Stimulated activated CD4-positive, alpha-beta T cell treated with anti-CD3 and anti-CD28 coated beads, Interleukin-1b, Interleukin-23, amount 100 ng/mL, for 48 hours (primary cell): ENCODE measurements around the gene ATAD3A.
"Not testable (repeated sequence)": the region's sequence is repeated elsewhere in the genome, so short reads cannot be mapped to it uniquely, and the experiment has no call there.

Source experiments
- DNase-seq: peaks from one replicate; pipeline ENCODE4 v3.0.0-alpha.2; 2020

Gene ATAD3A

DNA sequence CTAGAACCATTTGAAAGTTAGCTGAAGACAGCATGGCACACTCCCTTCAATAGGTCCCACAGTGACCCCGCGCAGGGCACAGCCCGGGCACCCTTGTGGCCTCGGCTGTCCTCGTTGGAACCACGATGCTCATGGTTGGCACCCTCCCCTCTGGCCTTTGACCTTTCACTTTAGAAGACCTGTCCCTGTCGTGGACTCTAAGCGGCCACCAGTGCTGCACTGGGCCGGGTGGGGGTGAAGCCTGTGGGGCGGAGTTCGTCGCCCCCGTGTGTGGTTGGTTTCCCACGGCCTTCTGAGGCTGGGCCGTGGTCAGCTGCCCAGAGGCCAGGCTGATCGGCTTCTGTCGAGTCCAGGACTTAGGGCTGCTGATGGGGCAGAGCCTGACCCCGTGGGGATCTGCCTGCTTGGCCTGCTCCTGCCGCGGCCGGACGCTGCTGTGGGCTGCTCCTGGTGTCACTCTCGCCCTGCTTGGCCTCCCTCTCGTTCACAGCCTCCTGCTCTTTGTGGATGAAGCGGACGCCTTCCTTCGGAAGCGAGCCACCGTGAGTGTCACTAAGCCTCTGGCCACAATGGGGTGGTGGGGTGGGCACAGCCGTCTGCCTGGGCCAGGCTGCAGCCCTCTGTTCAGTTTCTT is 12.9 kb downstream of the ATAD3A start:
- DNase-seq, result not testable (repeated sequence)

DNA sequence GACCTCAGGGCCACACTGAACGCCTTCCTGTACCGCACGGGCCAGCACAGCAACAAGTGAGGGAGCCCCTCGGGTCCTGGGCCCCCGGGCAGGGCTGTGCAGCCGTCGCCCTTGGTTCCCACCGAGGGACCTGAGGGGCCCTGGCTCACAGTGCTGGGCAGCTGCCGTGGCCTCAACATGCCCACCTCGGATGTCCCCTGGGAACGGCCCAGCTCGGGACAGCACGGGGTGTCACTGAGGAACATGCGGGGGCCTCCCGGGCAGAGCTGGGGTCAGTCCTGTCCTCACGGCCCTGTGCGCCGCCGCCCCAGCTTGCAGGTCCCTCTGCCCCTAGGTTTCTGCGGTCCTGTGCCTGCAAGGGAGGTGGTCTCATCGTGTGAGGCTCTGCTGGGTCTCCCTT is 14.5 kb downstream of the ATAD3A start:
- DNase-seq, result not testable (repeated sequence)

DNA sequence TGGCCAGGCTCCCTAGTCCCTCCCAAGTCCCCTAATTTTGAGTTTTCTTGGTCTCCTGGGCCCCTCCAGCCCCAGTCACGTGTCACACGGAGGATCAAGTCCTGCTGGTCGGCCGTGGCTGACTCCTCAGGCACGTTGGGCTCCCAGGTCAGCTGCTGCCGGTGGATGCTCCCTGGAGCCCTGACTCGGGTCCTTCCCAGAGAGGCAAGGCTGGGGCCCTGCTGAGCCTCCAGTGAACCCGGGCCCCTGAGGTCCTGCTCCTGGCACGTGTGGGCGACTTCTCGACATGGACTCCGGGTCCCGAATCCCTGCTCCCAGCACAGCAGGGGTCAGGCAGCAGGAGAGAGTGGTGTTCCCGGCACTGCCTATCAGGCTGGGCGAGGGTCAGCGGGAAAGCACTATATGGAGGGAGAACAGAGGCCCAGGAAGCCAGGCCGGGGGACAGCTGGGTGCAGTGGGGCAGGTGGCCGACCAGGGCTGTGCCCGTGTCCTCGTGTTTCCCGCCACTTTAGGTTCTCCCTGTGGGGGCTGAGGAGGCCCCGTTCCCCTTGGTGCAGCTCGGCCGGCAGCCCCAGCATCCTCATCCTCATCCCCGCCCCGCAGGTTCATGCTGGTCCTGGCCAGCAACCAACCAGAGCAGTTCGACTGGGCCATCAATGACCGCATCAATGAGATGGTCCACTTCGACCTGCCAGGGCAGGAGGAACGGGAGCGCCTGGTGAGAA is 15.3 kb downstream of the ATAD3A start:
- no peak for DNase-seq

DNA sequence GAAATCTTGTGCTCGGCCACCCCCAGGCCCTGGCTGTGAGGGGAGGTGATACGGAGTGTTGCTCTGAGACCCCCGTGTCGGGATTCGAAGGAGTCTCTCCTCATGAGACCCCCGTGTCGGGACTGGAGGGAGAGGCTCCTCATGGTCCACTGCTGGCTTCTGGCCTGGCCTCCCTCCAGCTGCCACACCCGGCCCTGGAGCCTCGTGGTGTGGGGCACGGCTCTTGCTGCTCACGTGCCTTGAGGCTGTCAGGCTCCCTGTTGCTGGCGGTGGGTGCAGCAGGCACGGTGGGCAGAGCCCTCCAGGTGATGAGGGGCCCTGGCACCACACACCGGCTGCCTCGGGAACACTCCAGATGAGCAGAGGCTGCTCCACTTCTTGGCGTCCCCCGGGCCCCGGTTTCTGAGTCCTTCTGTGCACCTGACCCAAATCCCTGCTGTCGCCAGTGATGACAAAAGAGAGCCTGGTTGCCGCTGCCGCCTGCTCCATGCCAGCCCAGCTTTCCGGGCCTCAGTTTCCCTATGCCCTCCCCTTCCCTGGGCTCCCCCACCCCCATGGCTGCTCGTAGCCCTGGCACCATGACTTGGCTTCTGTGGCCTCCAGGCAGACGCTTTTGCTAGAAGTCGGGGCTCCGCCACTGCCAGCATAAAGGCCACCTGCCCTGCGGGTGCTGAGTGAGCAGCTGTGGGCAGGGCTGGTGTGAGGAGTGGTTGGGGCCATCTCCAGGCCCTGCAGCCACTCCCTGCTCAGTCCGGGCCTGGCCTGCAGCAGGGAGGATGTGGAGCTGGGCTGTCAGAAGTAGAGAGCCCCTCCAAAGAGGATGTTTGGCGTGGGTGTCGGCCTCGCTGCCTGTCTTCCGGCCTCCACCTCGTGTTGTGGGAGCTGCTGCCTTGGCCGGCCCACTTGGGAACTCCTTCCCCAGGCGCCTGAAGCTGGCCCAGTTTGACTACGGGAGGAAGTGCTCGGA is 16.6 kb downstream of the ATAD3A start:
- no peak for DNase-seq

DNA sequence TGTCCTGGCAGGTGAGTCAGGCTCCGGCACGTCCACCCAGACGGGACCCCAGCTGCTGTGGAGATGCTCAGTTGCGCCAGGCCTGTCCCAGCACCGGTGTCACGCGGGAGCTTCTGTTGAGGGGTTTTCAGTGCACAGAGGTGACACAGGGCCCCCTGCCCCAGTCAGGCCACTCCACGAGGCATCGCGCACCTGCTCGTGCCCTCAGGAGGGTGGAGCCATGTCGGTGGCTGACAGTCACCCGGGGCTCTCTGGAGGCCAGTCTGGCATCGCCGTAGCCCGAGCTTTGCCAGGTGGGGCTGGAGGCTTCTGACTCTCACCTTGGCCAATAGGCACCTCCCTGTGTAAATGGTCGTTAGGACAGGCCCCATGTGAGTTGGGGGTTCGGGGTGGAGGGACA is 17.4 kb downstream of the ATAD3A start:
- no peak for DNase-seq

DNA sequence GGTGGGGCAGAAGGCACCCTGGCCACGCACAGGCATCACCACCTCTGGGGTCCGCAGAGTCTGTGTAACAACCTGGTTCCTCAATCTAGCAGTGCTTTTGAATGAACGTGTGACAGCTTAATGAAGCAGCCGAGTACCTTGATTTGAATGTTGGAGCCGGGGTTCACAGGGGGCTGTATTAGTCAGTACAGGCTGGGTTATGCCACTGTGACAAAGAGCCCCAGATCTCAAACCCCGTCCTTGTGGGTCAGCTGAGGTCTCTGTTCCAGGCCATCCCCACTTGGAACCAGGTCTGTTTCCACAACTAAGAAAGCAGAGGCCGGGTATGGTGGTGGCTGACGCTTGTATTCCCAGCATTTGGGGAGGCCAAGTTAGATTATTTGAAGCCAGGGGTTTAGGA is 18.0 kb downstream of the ATAD3A start:
- no peak for DNase-seq

DNA sequence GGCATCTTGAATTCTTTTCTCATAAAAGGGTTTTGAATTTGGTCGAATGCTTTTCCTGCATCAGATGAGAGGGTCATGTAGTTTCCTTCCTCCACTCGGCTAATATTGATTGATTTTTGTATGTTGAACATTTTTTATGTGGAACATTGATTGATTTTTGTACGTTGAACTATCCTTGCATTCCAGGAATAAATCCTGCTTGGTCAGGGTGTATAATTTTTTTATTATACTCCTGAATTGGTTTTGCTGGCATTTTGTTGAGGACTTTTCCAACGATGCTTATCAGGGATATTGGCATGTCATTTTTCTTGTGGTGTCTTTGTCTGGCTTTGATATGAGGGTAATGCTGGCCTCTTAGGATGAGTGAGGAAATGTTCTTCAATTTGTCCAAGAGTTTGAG is 20.0 kb downstream of the ATAD3A start:
- no peak for DNase-seq

DNA sequence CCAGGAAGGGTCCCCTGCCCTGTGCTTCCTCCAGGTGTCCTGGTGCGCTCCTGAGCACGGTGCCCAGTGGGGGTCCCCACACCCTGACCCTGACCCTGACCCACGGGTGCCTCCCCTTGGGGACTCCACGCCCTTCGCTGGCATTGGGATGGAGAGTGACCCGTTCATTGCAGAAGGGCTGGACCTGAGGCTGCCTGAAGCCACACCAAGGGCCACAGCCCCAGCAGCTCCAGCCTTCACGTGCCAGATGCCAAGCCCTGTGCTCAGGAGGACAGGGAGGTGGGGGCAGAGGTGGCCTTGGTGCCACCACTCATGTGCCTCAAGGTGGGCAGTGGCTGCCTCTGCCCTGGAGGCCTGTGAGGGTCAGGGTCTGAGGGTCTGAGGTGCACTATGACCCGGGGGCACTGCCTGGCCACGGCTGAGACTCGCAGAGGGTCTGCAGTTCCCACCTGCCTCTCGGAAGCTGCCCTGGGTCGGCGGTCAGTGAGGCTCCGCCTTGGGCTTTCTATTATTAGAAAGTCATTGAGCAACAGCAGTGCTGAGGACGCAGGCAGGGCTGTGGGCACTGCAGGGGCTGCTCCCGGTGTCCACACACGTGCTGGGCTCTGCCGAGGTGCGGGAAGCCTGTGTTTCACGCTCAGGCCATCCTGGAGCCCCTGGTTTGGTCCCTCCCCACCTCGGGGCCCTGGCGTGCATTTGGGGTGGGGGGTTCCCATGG is 21.4 kb downstream of the ATAD3A start:
- DNase-seq, result not testable (repeated sequence)

DNA sequence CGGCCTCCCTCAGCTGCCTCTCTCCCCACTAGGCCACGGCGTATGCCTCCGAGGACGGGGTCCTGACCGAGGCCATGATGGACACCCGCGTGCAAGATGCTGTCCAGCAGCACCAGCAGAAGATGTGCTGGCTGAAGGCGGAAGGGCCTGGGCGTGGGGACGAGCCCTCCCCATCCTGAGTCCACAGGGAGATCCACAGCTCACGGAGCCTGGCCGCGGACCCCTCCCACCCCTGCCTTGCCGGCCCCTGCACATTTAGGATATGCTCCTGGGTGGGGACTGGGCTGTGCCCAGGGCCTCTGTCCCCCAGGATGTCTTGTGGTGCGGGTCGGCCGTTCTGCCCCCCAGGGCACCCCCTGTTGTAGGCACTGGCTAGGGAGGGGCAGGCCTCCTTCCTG is 21.9 kb downstream of the ATAD3A start:
- DNase-seq, result not testable (repeated sequence)

DNA sequence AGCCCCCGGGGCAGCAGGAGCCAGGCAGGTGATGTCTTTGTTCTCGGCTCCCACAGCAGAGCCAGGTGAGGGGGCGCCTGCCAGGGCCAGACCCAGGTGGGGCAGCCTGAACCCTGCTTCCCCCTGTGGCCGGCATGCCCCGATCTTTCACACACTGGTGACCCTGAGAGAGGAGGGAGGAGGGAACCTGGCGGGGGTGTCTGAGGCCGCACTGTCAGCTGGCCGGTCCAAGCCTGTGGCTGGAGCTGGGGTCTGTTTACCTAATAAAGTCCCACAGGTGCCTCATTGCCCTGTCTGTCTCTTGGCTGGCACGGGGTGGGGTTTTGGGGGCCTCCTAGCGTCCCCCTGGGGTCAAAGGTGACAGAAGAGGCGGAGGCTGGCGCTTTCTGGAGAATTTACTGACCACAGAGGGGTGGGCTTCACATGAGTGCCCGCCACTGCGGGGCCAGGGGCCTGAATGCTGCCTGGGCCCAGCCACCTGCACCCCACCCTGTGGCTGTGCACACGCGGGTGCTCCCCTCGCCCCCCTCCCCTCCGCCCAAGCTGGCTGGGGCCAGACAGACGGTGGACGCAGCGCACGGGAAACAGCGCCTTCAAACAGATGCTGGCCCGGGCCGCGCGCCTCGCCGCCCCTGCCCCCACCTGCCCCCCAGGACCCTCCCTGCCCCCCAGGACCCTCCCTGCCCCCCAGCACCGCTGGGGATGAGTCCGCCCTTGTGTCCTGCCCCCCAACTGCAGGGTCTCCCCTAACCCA is 22.6 kb downstream of the ATAD3A start:
- no peak for DNase-seq

DNA sequence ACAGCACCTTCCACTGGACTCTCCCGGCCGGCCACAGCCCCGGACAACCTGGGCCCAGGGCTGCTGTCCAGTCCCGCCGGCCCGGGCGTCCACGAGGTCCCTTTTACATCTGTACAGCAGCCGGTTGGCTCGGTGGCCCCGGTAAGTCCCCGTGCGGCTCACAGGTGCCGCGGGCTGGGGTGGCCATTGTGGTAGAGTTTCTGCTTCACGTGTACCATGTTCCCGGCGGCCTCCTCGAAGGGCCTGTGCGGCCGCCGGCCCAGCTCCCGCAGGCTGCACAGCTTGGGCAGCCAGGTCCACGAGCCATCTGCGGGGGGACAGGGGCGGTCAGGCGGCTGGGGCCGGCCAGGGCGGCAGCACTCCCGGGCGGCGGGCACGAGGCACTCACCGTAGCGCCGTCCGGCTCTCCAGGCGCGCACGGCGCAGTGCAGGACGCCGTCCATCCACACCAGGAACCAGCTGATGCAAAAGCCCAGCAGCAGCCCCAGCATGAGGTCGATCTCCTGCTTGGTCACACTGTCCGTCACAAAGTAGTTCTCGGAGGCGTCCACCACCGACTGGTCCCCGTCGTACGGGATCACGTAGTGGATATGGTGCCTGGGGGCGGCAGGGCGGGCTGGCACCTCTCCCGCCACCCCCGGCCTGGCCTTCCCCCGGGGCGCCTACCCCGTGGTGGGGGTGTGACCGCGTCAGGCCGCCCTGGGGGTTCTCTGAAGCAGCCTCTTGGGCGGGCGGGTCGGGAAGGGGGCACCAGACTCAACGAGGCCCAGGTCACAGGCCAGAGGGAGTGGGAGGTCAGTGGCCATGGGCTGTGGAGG is 23.4 kb downstream of the ATAD3A start:
- no peak for DNase-seq

DNA sequence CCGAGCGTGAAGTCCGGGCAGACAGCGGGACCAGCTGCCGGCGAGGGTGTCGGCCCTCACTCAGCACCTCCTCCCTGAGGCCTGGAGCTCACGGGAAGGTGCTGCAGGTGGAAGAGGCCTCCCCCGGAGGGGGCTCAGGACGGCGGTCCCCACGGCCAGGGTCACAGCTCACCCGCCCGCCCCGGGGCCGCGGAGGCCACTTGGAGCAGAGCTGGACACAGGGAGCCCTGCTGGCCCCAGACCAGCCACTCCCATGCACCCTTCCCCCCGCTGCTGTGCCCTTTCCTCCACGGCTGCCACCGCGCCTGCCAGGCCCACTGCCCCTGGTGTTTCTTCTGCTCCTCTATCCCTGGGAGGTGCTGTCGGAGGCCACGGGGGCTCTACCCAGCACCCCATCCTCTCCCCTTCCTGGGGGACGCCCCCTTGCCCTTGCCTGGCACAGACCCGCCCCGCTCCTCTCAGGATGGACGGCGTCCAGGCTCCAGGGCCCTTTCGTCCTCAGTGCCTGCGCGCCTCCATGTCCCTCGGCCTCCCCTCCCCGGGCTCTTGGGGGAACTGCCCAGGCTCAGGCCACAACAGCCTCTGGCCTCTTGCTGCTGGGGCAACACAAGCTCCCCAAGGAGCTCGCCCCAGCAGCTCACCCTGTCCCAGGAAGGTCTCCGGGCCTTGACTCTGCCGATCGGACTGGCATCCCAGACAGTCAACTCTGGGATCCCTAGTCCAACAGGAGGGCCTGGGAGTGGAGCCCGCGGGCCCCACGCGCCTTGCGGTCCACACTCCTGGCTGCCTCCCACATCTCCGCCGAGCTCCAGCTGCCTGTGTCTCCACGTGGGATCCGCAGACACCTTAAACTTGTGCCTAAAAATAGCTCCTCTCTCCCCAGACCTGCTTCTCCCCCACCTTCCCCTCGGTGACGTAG is 24.3 kb downstream of the ATAD3A start:
- DNase-seq, result no peak

DNA sequence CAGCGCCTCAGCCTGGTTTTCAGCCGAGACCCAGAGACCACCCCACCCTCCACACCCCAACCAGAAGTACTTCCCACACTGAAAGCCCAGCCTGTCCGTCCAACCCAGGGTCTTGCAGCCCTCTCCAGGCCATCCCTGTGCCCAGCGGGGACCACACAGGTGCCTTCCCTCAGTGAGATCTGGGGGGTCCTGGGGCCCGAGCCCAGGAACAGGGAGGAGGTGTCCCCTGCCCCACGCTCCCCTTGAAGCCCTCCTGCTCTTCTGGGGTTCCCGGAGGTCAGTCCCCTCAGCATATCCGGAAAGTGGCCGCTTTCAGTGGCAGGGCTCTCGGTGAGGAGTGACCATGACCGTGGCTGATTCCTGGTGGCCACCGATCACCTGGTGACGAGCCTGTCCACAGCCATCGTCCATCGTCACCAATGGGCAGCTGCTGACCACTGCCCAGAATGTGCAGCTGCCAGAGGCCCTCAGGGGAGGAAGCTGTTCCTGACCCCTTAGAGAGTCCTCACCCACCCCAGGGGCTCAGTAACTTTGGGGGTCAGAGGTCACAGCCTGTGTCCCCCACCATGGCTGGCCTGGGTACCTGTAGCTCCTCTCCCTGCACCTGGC is 25.1 kb downstream of the ATAD3A start:
- DNase-seq, result no peak

DNA sequence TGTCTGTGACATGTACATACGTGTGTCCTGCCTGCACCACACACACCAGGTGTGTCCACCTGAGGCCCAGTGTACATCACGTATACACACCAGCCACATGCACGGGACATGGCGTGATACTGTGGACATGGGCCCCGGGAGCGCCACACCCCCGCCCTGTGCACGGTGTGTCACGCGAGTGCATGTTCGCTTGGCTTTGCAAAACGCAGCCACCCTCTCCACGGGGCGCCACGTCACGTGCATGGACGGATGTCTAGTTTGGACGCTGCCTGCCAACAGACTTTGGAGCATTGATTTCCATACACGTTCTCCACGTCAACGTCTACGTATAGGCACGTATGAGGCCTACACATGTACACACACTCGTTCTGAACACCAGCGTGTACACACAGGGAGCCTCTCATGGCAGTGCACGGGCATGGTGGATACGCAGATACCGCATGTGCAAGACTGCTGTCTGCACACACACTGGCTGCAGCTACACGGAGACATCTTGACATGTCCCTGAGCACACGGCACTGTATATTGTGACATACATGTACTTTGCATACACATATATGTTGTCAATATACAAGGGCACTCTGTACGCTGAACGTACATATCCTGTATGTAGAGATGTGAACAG is 25.8 kb downstream of the ATAD3A start:
- DNase-seq, result no peak

DNA sequence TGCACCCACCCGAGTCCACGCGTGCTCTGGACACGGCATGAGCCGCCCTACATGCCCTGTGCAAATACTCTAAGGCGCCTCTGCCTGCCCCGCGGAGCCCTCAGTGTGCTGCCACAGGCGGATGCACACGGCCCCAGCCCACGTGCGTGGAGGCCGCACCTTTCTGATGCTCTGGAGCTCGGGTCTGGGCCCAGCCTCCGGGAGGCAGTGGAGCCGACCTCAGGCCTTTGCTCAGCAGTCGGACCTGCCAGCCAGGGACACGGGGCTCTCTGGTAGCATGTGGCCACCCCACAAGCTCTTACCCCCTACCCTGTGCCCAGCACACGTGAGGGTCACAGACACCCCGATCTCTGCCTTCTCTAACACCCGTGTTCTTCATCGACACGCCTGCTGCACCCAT is 26.4 kb downstream of the ATAD3A start:
- DNase-seq, result no peak

DNA sequence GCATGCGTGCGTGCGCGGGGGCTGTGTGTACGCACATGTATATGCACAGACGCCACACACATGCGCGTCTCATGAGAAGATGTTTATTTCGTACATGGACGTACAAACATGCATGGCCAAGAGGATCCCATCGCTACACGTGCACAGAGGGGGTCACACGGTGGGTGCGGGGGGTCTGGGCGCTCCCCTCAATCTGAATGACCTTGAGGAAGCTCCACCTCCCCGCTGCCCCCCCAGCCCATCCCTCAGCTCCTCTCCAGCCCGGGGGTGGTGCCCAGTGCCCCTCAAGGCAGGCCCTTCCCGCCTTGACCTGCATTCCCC is 27.0 kb downstream of the ATAD3A start:
- no peak for DNase-seq

DNA sequence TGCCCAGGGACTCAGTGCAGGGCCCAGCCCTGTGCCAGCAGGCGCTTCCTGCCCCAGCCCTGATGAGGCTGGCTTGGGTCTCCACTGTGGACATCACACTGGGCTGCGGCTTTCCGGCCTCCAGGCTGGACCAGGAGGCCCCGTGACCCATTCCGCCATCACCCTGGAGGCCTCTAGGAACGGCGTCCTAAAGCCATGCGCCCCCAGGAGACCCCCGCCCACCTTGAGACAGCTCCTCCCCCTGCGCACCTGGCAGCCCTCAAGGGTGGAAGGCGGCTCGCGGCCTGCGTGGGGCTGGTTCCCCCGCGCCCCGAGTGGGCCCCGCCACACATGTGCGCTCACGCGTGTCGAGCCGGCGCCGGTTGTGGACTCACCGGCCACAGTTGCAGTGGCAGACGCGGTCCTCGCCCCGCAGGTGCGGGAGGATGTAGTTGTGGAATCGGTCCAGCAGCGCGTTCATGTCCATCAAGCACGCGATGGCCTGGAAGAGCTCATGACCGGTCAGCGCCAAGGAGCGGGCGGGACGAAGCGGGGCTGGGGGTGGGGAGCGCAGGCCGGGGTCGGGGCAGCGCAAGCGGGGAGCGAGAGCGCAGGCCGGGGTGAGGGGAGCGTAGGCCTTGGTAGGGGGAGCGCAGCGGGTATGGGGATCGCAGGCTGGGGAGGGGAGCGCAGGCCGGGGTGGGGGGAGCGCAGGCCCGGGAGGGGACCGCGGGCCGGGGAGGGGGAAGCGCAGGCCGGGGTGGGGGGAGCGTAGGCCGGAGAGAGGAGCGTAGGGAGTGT is 27.5 kb downstream of the ATAD3A start:
- DNase-seq, result no peak

DNA sequence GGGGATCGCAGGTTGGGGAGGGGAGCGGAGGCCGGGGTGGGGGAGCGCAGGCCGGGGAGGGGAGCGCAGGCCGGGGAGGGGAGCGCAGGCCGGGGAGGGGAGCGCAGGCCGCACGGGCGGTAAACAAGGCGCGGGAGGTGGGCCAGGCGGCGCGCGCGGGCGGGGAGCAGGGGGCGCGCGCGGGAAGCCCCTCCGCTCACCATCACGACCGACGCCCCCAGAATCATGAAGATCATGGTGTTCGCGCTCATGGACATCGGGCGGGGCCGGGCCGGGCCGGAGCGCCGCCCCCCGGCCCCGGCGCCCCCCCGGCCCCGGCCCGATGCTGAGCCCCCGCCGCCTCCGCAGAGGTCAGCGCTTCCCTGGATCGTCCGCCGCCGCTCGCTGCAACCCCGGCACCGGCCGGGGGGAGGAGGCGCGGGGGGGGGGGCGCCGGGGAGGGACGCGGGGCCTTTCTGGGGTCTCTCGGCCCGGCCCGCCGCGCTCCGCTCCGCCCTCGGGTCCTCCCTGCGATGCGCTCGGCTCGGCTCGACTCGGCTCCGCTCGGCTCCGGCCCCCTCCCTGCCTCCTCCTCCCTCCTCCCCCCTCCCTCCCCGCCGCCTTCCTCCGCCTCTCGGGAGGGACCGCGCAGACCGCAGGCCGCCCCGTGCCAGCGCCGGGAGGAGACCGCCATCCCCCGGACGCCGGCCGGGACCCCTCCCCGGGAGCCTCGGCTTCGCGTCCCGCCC is 28.3 kb downstream of the ATAD3A start, which contains the start of gene TMEM240:
TSS of gene TMEM240 (minus strand) at position 535 of the 728 bp plus-strand sequence. CDS start at position 257, 278 bp downstream.
- DNase-seq, result peak; percentile 62
